Measurements from ENCODE around the gene A1BG.
"Not testable (repeated sequence)": the region's sequence is repeated elsewhere in the genome, so short reads cannot be mapped to it uniquely, and the experiment has no call there.

Gene A1BG

GRCh38 chr19:58361900-58362271 is 8.6 kb upstream of the A1BG start:
- peak in 1 of 2 donors; percentile 48 for DNase-seq (ENCODE audit: low read depth in 2 of 2)

GRCh38 chr19:58357481-58358145 is 4.3 kb upstream of the A1BG start:
- no peak for DNase-seq (ENCODE audit: low read depth in 2 of 2)

- no peak for DNase-seq (ENCODE audit: low read depth in 2 of 2)
Observed at GRCh38 chr19:58356766-58357480, 3.6 kb upstream of the A1BG start.

GRCh38 chr19:58355908-58356765 is 2.8 kb upstream of the A1BG start:
- peak in 1 of 2 donors; percentile 13 for DNase-seq (ENCODE audit: low read depth in 2 of 2)

- DNase-seq (ENCODE audit: low read depth in 2 of 2) = no peak
Observed at GRCh38 chr19:58355215-58355796, 2.0 kb upstream of the A1BG start.

GRCh38 chr19:58354478-58355030 is 1.3 kb upstream of the A1BG start:
- DNase-seq (ENCODE audit: low read depth in 2 of 2) = no peak

- DNase-seq (ENCODE audit: low read depth in 2 of 2) = no peak
Observed at GRCh38 chr19:58353717-58354477, 605 bp upstream of the A1BG start.

- no peak for DNase-seq (ENCODE audit: low read depth in 2 of 2)
Observed at GRCh38 chr19:58351990-58352755, 1.1 kb downstream of the A1BG start.

GRCh38 chr19:58351558-58351878 is 1.8 kb downstream of the A1BG start:
- no peak for DNase-seq (ENCODE audit: low read depth in 2 of 2)

GRCh38 chr19:58350871-58351557 is 2.3 kb downstream of the A1BG start:
- DNase-seq (ENCODE audit: low read depth in 2 of 2) = no peak

- no peak for DNase-seq (ENCODE audit: low read depth in 2 of 2)
Observed at GRCh38 chr19:58350001-58350861, 3.1 kb downstream of the A1BG start.

- no peak for DNase-seq (ENCODE audit: low read depth in 2 of 2)
Observed at GRCh38 chr19:58349590-58349989, 3.7 kb downstream of the A1BG start.

GRCh38 chr19:58348080-58348479 is 5.2 kb downstream of the A1BG start:
- DNase-seq (ENCODE audit: low read depth in 2 of 2) = not testable (repeated sequence)

GRCh38 chr19:58346961-58347929 is 6.0 kb downstream of the A1BG start:
- peak; percentile 59 to 70 for DNase-seq (ENCODE audit: low read depth in 2 of 2)

GRCh38 chr19:58345558-58345957 is 7.7 kb downstream of the A1BG start:
- no peak for DNase-seq (ENCODE audit: low read depth in 2 of 2)

- DNase-seq (ENCODE audit: low read depth in 2 of 2) = no peak
Observed at GRCh38 chr19:58338825-58339558, 14.3 kb downstream of the A1BG start.

- no peak for DNase-seq (ENCODE audit: low read depth in 2 of 2)
Observed at GRCh38 chr19:58338336-58338735, 15.0 kb downstream of the A1BG start.
